ENCODE data around the gene SNHG17.
A peak's percentile ranks its signal among the peaks of the same experiment; 100 is the strongest.

The SNHG17 gene

DNA sequence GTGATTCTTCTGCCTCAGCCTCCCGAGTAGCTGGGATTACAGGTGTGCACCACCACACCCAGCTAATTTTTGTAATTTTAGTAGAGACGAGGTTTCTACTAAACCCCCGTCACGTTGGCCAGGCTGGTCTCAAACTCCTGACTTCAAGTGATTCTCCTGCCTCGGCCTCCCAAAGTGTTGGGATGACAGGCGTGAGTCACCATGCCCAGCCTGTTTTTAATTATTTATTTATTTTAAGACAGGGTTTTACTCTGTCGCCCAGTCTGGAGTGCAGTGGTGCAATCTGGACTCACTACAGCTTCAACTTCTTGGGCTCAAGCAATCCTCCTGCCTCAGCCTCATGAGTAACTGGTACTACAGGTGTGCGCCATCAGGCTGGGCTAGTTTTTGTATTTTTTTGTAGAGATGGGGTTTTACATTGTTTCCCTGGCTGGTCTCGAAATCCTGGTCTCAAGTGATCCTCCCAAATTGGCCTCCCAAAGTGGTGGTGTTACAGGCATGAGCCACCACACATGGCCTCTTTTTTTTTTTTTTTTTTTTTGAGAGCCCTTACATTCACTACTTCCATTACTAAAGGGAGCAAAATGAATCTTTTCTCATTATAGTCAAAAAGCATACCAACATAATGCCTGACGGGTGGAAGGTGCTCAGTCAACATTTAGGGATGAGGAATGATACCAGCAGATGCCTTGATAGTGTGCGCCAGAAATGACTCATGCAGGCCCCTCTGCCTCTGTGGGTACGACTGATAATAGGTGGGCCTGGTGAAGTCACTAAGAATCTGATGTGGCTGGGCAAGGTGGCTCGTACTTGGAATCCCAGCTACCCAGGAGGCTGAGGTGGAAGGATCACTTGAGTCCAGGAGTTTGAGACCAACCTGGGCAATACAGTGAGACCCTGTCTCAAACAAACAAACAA lies 19.7 kb upstream of the SNHG17 start:
- peak; percentile 28 for DNase-seq (ENCODE audit: low spot score)
- TF ChIP-seq, protein P1, sequence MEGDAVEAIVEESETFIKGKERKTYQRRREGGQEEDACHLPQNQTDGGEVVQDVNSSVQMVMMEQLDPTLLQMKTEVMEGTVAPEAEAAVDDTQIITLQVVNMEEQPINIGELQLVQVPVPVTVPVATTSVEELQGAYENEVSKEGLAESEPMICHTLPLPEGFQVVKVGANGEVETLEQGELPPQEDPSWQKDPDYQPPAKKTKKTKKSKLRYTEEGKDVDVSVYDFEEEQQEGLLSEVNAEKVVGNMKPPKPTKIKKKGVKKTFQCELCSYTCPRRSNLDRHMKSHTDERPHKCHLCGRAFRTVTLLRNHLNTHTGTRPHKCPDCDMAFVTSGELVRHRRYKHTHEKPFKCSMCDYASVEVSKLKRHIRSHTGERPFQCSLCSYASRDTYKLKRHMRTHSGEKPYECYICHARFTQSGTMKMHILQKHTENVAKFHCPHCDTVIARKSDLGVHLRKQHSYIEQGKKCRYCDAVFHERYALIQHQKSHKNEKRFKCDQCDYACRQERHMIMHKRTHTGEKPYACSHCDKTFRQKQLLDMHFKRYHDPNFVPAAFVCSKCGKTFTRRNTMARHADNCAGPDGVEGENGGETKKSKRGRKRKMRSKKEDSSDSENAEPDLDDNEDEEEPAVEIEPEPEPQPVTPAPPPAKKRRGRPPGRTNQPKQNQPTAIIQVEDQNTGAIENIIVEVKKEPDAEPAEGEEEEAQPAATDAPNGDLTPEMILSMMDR (IDR thresholded peaks at IDR 0.05): no peak
- Histone ChIP-seq H3K4me3 (no peak overlapping the region), H3K27ac (no peak overlapping the region)

DNA sequence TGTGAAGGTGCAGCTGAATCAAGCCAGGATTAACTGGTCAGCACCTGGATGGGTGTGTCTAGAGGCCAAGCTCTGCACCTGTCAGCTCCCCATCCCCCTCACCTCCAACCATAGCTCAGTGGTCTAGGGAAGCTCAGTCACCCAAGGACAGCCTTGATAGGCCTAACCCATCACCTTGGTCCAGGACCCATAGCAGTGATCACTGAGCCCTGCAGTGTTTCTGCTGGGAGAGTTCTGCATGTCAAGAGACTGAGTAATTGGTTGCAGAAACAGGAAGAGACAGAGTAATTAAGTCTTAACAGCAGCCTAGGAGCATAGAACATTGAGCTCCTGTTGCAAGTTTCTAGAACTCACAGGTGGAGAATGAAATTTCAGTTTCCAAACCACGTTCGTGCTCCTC lies 18.8 kb upstream of the SNHG17 start:
- TF ChIP-seq, protein P1 (IDR thresholded peaks at IDR 0.05): no peak
- H3K4me3 ChIP-seq: no peak overlapping the region
- DNase-seq (ENCODE audit: low spot score): peak; percentile 19
- no peak overlapping the region for H3K27ac ChIP-seq

DNA sequence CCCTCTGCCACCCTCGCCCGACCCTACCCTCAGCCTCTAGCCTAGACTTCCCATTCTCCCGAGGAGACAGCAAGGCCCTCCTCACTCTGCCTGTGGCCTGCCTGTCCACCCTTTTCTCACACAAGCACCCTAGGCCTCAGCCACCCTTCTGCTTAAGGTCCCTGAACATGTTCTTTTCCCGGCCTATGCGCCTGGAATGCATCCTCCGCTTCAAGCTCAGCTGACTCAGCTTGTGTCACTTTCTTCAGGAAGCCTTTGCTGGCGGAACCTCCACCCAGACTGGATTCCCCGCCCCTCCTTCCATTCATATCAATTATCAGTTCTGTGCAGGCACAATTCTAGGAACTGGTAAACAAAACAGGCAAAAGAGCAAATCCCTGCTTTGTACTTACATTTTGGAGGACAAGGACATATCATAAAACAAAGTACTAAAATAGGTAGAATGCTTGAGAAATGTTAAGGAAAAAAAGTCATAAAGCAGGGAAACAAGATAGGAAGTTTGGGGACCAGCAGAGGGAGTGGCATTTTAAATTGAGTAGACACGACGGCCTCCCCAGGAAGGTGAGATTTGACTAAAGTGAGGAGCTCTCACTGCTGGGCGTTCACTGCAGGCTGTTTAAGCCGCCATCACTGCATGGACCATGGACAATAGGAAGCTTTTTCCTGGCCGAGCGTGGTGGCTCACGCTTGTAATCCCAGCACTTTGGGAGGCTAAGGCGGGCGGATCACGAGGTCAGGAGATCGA lies 17.9 kb upstream of the SNHG17 start:
- TF ChIP-seq, protein P1 (IDR thresholded peaks at IDR 0.05): no peak
- Histone ChIP-seq H3K27ac (peak overlapping the region in 1 of 2 donors; percentile 30), H3K4me3 (no peak overlapping the region)
- no peak for DNase-seq (ENCODE audit: low spot score)

DNA sequence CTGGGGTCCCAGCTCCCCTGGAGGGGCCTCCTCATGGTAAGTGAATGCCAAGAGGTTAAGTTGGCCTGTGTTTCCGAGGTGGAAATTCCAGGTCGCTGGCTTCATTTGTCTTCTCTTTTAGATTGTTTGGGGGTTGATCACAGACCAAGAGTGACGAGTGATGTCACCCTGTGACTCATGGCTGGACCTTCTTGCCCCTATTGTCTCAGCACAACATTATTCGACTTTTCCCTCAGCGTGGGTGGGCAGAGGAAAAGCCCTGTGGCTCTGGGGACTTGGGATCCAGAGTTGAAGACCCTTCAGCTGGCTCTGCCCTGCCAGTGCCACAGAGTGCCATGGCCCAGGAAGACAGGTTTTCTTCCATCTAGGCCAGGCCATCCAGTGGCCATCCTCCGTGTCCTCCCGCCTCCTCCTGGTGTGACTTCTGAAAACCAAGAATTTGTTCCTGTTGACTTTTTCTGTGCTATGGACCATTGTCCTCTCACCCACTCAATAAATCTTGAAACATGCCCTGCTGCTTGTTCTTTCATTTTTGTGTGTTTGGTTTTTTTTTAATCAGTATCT lies 15.4 kb upstream of the SNHG17 start:
- DNase-seq (ENCODE audit: low spot score): no peak
- TF ChIP-seq, protein P1 (IDR thresholded peaks at IDR 0.05): no peak
- Histone ChIP-seq H3K27ac (no peak overlapping the region), H3K4me3 (no peak overlapping the region)

DNA sequence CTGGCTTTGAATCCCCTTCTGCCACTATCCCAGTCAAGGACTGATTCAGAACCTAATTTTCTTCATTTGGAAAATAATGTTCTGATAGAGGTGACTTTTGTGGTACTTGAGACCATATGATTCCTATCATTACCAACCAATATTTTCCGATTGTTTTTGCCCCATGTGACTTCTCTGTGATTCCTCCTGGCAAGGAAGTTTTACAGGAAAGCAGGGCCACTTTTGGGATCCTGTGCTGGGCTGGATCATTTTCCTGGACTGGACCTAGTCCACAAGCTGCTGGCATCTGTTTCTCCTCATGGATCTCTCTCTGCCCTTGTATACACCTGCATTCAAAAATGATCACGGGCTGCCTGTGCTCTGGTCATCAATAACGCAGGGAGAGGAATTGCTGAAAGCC lies 13.9 kb upstream of the SNHG17 start:
- Histone ChIP-seq H3K4me3 (no peak overlapping the region), H3K27ac (no peak overlapping the region)
- TF ChIP-seq, protein P1 (IDR thresholded peaks at IDR 0.05): no peak
- no peak for DNase-seq (ENCODE audit: low spot score)

DNA sequence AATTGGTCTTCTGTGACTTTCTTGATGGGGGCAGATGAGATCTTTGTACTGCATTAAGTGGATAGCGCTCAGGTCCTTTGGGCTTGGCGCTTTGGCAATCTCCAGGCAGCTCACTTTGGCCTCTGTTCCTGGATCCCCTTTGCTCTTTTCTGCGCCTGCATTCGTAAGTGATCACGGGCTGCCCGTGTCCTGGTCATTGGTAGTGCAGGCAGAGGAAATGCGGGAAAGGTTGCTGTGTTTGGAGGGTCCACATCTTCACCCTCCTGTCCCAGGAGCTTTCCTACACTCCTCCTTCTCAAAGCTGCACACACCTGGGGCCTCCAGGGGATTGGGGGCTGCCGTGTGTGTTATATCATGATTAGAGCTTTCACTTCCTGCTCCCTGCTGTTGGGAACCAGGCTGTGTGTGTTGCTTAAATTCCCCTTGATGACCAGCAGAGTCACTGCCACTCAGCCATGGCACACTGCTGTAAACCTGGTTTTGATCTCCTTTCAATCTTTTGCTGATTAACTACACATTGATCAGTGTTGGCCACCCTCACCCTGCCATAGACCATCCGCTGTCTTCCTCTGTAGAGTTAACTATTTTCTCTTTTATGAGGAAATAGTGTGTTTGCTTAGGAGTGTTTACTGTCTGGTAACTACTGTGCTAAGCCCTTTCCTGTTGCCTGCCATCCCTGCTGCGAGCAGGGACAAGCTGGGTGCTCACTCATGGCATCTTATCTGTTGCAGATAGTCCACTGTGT lies 13.0 kb upstream of the SNHG17 start:
- TF ChIP-seq, protein P1 (IDR thresholded peaks at IDR 0.05): no peak
- no peak overlapping the region for H3K27ac ChIP-seq
- no peak overlapping the region for H3K4me3 ChIP-seq
- DNase-seq (ENCODE audit: low spot score): no peak
